ENCODE measurements around the gene TBC1D22A. TPM values are rescaled to one million over a fixed set of nuclear protein-coding genes. Genes with fewer than 3 reads are reported as not detected.

TBC1D22A gene
- total RNA-seq, 1 donor from 2014 or later: 23.2 TPM

DNA sequence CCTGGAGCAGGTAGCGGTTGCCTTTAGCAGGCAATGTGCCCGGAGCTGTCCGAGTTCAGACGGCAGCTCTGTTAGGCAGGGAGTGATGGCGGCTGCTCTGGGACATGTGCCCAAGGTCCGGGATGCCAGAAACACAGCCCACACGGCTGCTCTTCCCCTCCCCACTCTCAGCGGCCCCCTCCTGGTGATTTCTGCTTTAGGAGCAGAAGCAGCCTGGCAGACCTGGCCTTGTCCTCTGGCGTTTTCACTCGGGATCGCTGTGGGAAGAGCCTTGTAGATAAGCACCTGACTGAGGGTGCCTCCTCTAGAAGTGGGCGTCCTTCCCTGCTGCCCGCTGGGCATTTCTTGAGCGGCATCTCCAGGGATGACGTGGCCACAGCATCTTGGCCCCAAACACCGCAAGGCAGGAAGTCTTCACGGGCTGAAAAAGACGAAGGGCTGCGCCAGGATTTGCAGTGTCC, 392.2 kb downstream of the TBC1D22A start:
- no peaks in the 10 kb centered on the region for H3K27me3 Mint-ChIP-seq
- no peak for DNase-seq (ENCODE audit: low spot score, unreplicated experiment)
- H3K4me1 Mint-ChIP-seq (ENCODE audit: low read depth): no peaks in the 10 kb centered on the region
- H3K27ac Mint-ChIP-seq: no peak overlapping the region
- no peaks in the 10 kb centered on the region for H3K9me3 Mint-ChIP-seq (ENCODE audit: low read depth)
- no peaks in the 10 kb centered on the region for H3K36me3 Mint-ChIP-seq (ENCODE audit: insufficient read depth)
- TF ChIP-seq, protein P1, sequence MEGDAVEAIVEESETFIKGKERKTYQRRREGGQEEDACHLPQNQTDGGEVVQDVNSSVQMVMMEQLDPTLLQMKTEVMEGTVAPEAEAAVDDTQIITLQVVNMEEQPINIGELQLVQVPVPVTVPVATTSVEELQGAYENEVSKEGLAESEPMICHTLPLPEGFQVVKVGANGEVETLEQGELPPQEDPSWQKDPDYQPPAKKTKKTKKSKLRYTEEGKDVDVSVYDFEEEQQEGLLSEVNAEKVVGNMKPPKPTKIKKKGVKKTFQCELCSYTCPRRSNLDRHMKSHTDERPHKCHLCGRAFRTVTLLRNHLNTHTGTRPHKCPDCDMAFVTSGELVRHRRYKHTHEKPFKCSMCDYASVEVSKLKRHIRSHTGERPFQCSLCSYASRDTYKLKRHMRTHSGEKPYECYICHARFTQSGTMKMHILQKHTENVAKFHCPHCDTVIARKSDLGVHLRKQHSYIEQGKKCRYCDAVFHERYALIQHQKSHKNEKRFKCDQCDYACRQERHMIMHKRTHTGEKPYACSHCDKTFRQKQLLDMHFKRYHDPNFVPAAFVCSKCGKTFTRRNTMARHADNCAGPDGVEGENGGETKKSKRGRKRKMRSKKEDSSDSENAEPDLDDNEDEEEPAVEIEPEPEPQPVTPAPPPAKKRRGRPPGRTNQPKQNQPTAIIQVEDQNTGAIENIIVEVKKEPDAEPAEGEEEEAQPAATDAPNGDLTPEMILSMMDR (IDR thresholded peaks at IDR 0.05; ENCODE audit: unreplicated experiment): no peak
- H3K4me3 Mint-ChIP-seq (ENCODE audit: low read depth): no peak overlapping the region

DNA sequence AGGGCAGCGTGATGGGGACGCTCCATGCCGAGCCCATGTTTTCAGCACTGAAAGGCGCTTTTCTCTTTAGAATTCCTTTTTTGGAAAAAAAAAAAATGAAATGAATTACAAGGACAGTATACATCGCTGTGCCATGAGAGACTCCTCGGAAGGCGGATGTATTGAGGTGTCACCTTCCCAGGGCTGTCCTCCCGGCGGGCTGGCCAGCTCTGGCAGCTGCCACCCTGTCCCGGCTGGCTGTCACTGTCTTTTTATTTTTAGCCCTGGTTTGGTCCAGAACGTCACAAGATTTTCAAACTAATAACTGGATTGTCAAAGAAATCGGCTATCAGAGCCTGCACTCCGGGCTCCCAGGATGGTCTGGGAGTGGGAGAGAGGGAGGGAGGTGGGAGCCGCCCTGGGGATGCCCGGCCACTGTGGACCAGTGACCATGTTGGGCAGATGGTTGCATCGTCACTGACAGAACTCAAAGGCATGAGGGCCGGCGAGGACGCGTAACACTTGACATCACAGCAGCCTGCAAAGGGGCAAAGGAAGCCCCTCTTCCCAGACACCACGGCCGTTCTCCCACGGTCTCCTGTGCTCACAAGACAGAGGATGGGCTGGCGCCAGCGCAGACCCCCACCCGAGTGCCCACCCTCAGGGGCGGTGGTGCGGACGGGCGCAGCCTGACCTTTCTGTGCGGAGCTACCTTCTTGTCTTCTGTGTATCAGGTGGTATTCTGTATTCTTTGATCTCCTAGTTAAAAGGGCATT, 392.9 kb downstream of the TBC1D22A start:
- TF ChIP-seq, protein P1 (IDR thresholded peaks at IDR 0.05; ENCODE audit: unreplicated experiment): no peak

GRCh38 chr22:47155912-47156311, 393.5 kb downstream of the TBC1D22A start:
- Mint-ChIP-seq H3K27ac (no peak overlapping the region), H3K4me3 (ENCODE audit: low read depth) (no peak overlapping the region), H3K4me1 (ENCODE audit: low read depth) (no peaks in the 10 kb centered on the region), H3K9me3 (ENCODE audit: low read depth) (no peaks in the 10 kb centered on the region), H3K36me3 (ENCODE audit: insufficient read depth) (no peaks in the 10 kb centered on the region), H3K27me3 (no peaks in the 10 kb centered on the region)
- no peak for DNase-seq (ENCODE audit: low spot score, unreplicated experiment)
- TF ChIP-seq, protein P1 (IDR thresholded peaks at IDR 0.05; ENCODE audit: unreplicated experiment): no peak

More for the DNA sequence above, 392.9 kb downstream of the TBC1D22A start:
- H3K36me3 Mint-ChIP-seq (ENCODE audit: insufficient read depth): no peaks in the 10 kb centered on the region
- no peaks in the 10 kb centered on the region for H3K4me1 Mint-ChIP-seq (ENCODE audit: low read depth)
- no peak for DNase-seq (ENCODE audit: low spot score, unreplicated experiment)
- no peaks in the 10 kb centered on the region for H3K27me3 Mint-ChIP-seq
- H3K27ac Mint-ChIP-seq: no peak overlapping the region
- H3K9me3 Mint-ChIP-seq (ENCODE audit: low read depth): no peaks in the 10 kb centered on the region
- no peak overlapping the region for H3K4me3 Mint-ChIP-seq (ENCODE audit: low read depth)

DNA sequence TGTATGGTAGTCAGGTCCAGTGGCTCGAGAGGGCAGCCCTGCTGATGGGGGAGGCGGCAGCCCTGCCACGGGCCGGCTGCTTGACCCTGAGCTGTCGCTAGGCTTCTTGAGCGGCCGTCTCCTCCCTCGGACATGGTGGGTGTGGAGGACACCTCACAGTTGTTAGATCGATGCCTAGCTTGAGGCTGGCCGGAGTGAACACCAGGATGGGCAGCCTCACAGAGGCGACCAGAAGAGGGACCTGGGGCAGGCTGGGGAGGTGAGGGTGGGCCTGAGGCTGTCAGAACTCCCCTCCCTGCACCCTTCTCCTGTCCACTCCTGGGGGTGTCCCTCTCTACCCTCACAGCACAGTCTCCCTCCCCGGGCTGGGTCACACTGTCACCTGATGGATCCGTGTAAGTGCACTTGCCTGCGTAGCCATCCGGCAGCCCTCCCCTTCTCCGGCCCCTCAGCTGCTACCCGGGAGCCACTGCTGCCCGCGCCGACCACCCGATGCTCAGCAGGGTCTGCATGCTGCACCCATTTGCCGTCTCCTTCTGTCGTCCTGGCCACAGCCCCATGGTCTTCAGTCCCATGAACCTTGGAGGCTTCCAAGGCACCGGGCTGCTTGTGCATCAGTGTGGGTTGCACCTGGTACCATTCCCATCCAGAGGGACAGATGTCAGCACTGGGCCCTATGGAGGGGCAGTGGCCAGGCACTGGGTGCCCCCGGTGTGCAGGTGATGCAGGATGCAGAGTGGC, 394.1 kb downstream of the TBC1D22A start:
- TF ChIP-seq, protein P1 (IDR thresholded peaks at IDR 0.05; ENCODE audit: unreplicated experiment): no peak
- DNase-seq (ENCODE audit: low spot score, unreplicated experiment): no peak
- Mint-ChIP-seq H3K36me3 (ENCODE audit: insufficient read depth) (no peaks in the 10 kb centered on the region), H3K27ac (no peak overlapping the region), H3K9me3 (ENCODE audit: low read depth) (no peaks in the 10 kb centered on the region), H3K4me1 (ENCODE audit: low read depth) (no peaks in the 10 kb centered on the region), H3K27me3 (no peaks in the 10 kb centered on the region), H3K4me3 (ENCODE audit: low read depth) (no peak overlapping the region)

DNA sequence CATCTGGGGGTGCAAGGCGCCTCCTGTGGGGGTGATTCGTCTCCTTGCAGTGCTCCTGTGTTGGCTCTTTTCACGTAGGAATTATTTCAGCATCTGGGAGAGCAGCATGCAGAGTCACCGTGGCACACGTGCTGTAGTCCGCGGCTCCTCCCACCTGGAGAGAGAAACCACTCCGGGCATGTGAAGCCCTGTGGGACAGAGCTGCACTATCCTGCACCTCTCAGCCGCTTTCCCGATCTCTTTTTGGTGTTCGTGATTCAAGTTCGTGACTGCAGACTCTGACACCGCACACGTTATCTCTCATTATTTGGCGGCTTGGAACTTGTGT, 394.6 kb downstream of the TBC1D22A start:
- no peaks in the 10 kb centered on the region for H3K9me3 Mint-ChIP-seq (ENCODE audit: low read depth)
- no peak overlapping the region for H3K27ac Mint-ChIP-seq
- TF ChIP-seq, protein P1 (IDR thresholded peaks at IDR 0.05; ENCODE audit: unreplicated experiment): no peak
- no peaks in the 10 kb centered on the region for H3K36me3 Mint-ChIP-seq (ENCODE audit: insufficient read depth)
- DNase-seq (ENCODE audit: low spot score, unreplicated experiment): no peak
- H3K27me3 Mint-ChIP-seq: no peaks in the 10 kb centered on the region
- H3K4me1 Mint-ChIP-seq (ENCODE audit: low read depth): no peaks in the 10 kb centered on the region
- H3K4me3 Mint-ChIP-seq (ENCODE audit: low read depth): no peak overlapping the region

Measured in progenitor cell of endocrine pancreas (in vitro differentiated cells).